GM12892 (cell line): ENCODE measurements around the gene ITSN1.

Source experiments
- POLR2A ChIP-seq: IDR thresholded peaks from 2 replicates; pipeline ENCODE4 v1.6.1; 2011; ENCODE audit warnings: low read depth, low read length, control low read depth
- POLR2AphosphoS5 ChIP-seq: IDR thresholded peaks from 2 replicates; pipeline ENCODE4 v1.6.1; 2011; ENCODE audit warnings: low read depth, low read length, control low read depth
- TAF1 ChIP-seq: IDR thresholded peaks from 2 replicates; pipeline ENCODE4 v1.6.1; 2011; ENCODE audit warnings: low read depth, mild to moderate bottlenecking, control low read depth, low read length, borderline replicate concordance

GRCh38 chr21:33703750-33704606, 61.7 kb downstream of the ITSN1 start:
- TF ChIP-seq POLR2AphosphoS5 (no peak), POLR2A (no peak), TAF1 (no peak)
